HEK293 (cell line): ENCODE data around the gene FSD2.

Experiments
- CTCF ChIA-PET: fragments of 350-600 bp; formaldehyde crosslinking; extraction: SDS; loops from one replicate; lab custom pipeline; 2021; ENCODE audit warnings: antibody characterized with exemption; lab: Yijun Ruan, JAX
- POLR2A ChIA-PET: fragments of 300-600 bp; formaldehyde crosslinking; extraction: SDS; loops from one replicate; lab custom pipeline; 2020; ENCODE audit warnings: antibody characterized with exemption, inconsistent platforms; lab: Yijun Ruan, JAX
- H3K27ac ChIP-seq: fragments of 200-500 bp; sonication (Bioruptor generic); 2 replicates; pipeline ENCODE4 v1.5.1; 2014; ENCODE audit warnings: low read depth, low read length, control low read depth, inconsistent platforms; ENCODE audit errors: extremely low read depth
- H3K36me3 ChIP-seq, 2 experiments: fragments of 200-500 bp in 1 of 2; sonication (Bioruptor generic) in 1 of 2; 1 replicate in 1 of 2; 2 replicates in 1 of 2; pipeline ENCODE4 v1.5.1; 2014 to 2017; ENCODE audit warnings: inconsistent platforms in 2 of 2, low read length in 2 of 2; ENCODE audit not compliant: control insufficient read depth in 2 of 2, insufficient read depth in 1 of 2
- H3K4me1 ChIP-seq: fragments of 200-500 bp; sonication (Bioruptor generic); 2 replicates; pipeline ENCODE4 v1.5.1; 2014; ENCODE audit warnings: mild to moderate bottlenecking, low read length, inconsistent platforms; ENCODE audit not compliant: control insufficient read depth, insufficient read depth
- H3K4me3 ChIP-seq: 2 replicates; pipeline ENCODE4 v1.5.1; 2011; ENCODE audit warnings: low read depth, mild to moderate bottlenecking, control low read depth, low read length, moderate library complexity
- H3K9me3 ChIP-seq: fragments of 200-500 bp; sonication (Bioruptor generic); 2 replicates; pipeline ENCODE4 v1.5.1; 2014; ENCODE audit warnings: low read depth, low read length, inconsistent platforms; ENCODE audit not compliant: control insufficient read depth, insufficient read depth
- BCL6B ChIP-seq: fragments of 450-650 bp; formaldehyde crosslinking; IDR thresholded peaks from 2 replicates; pipeline ENCODE4 v1.5.1; 2017; ENCODE audit warnings: missing biosample characterization, missing genetic modification characterization
- EGR2 ChIP-seq: fragments of 450-650 bp; formaldehyde crosslinking; IDR thresholded peaks from 2 replicates; pipeline ENCODE4 v1.5.1; 2016; ENCODE audit warnings: low read depth, missing biosample characterization, missing genetic modification characterization
- GLIS1 ChIP-seq: fragments of 450-650 bp; formaldehyde crosslinking; IDR thresholded peaks from 2 replicates; pipeline ENCODE4 v1.5.1; 2016; ENCODE audit warnings: missing biosample characterization, missing genetic modification characterization
- IKZF3 ChIP-seq: fragments of 450-650 bp; IDR thresholded peaks from 2 replicates; pipeline ENCODE4 v1.5.0; 2018; ENCODE audit warnings: missing biosample characterization, mild to moderate bottlenecking, missing genetic modification characterization, moderate library complexity
- MYNN ChIP-seq: fragments of 450-650 bp; formaldehyde crosslinking; IDR thresholded peaks from 2 replicates; pipeline ENCODE4 v1.5.1; 2016; ENCODE audit warnings: missing biosample characterization, missing genetic modification characterization, borderline replicate concordance
- SCRT1 ChIP-seq: fragments of 450-650 bp; formaldehyde crosslinking; IDR thresholded peaks from 2 replicates; pipeline ENCODE4 v1.5.1; 2016; ENCODE audit warnings: missing biosample characterization, missing genetic modification characterization, borderline replicate concordance
- SCRT2 ChIP-seq: fragments of 450-650 bp; formaldehyde crosslinking; IDR thresholded peaks from 2 replicates; pipeline ENCODE4 v1.5.1; 2016; ENCODE audit warnings: missing biosample characterization, missing genetic modification characterization
- SP2 ChIP-seq: fragments of 450-650 bp; formaldehyde crosslinking; IDR thresholded peaks from 2 replicates; pipeline ENCODE4 v1.5.1; 2016; ENCODE audit warnings: missing biosample characterization, missing genetic modification characterization
- SP3 ChIP-seq: fragments of 450-650 bp; formaldehyde crosslinking; IDR thresholded peaks from 2 replicates; pipeline ENCODE4 v1.5.1; 2016; ENCODE audit warnings: missing biosample characterization, missing genetic modification characterization
- WT1 ChIP-seq: fragments of 450-650 bp; formaldehyde crosslinking; IDR thresholded peaks from 2 replicates; pipeline ENCODE4 v1.5.1; 2016; ENCODE audit warnings: missing biosample characterization, missing genetic modification characterization
- ZBTB17 ChIP-seq: fragments of 450-650 bp; formaldehyde crosslinking; IDR thresholded peaks from 2 replicates; pipeline ENCODE4 v1.5.1; 2016; ENCODE audit warnings: missing biosample characterization, missing genetic modification characterization
- ZBTB20 ChIP-seq: fragments of 450-650 bp; formaldehyde crosslinking; IDR thresholded peaks from 2 replicates; pipeline ENCODE4 v1.5.1; 2016; ENCODE audit warnings: missing biosample characterization, missing genetic modification characterization
- ZBTB48 ChIP-seq: fragments of 450-650 bp; formaldehyde crosslinking; IDR thresholded peaks from 2 replicates; pipeline ENCODE4 v1.5.1; 2016; ENCODE audit warnings: missing biosample characterization, missing genetic modification characterization
- ZFHX2 ChIP-seq: fragments of 450-650 bp; formaldehyde crosslinking; conservative IDR thresholded peaks from 2 replicates; pipeline ENCODE4 v1.5.1; 2016; ENCODE audit warnings: missing biosample characterization, missing genetic modification characterization
- ZNF133 ChIP-seq: fragments of 450-650 bp; formaldehyde crosslinking; IDR thresholded peaks from 2 replicates; pipeline ENCODE4 v1.5.1; 2016; ENCODE audit warnings: missing biosample characterization, missing genetic modification characterization
- ZNF146 ChIP-seq: fragments of 450-650 bp; formaldehyde crosslinking; IDR thresholded peaks from 2 replicates; pipeline ENCODE4 v1.5.1; 2016; ENCODE audit warnings: missing biosample characterization, missing genetic modification characterization
- ZNF16 ChIP-seq: fragments of 450-650 bp; formaldehyde crosslinking; IDR thresholded peaks from 2 replicates; pipeline ENCODE4 v1.5.1; 2016; ENCODE audit warnings: low read depth, missing biosample characterization, missing genetic modification characterization
- ZNF175 ChIP-seq: fragments of 450-650 bp; formaldehyde crosslinking; IDR thresholded peaks from 2 replicates; pipeline ENCODE4 v1.5.1; 2016; ENCODE audit warnings: missing biosample characterization, missing genetic modification characterization
- ZNF2 ChIP-seq: fragments of 450-650 bp; formaldehyde crosslinking; IDR thresholded peaks from 2 replicates; pipeline ENCODE4 v1.5.1; 2016; ENCODE audit warnings: missing biosample characterization, missing genetic modification characterization
- ZNF335 ChIP-seq: fragments of 450-650 bp; formaldehyde crosslinking; conservative IDR thresholded peaks from 2 replicates; pipeline ENCODE4 v1.5.1; 2016; ENCODE audit warnings: missing biosample characterization, missing genetic modification characterization
- ZNF350 ChIP-seq: fragments of 450-650 bp; formaldehyde crosslinking; IDR thresholded peaks from 2 replicates; pipeline ENCODE4 v1.5.0; 2017; ENCODE audit warnings: missing biosample characterization, mild to moderate bottlenecking, missing genetic modification characterization
- ZNF366 ChIP-seq: fragments of 450-650 bp; formaldehyde crosslinking; conservative IDR thresholded peaks from 2 replicates; pipeline ENCODE4 v1.5.1; 2016; ENCODE audit warnings: missing biosample characterization, missing genetic modification characterization
- ZNF473 ChIP-seq: fragments of 450-650 bp; formaldehyde crosslinking; IDR thresholded peaks from 2 replicates; pipeline ENCODE4 v1.5.1; 2017; ENCODE audit warnings: missing biosample characterization, missing genetic modification characterization
- ZNF571 ChIP-seq: fragments of 450-650 bp; formaldehyde crosslinking; IDR thresholded peaks from 2 replicates; pipeline ENCODE4 v1.5.0; 2017; ENCODE audit warnings: missing biosample characterization, missing genetic modification characterization
- ZNF585B ChIP-seq: fragments of 450-650 bp; formaldehyde crosslinking; IDR thresholded peaks from 2 replicates; pipeline ENCODE4 v1.5.1; 2016; ENCODE audit warnings: missing biosample characterization, missing genetic modification characterization
- ZNF692 ChIP-seq: fragments of 450-650 bp; formaldehyde crosslinking; IDR thresholded peaks from 2 replicates; pipeline ENCODE4 v1.5.1; 2016; ENCODE audit warnings: missing biosample characterization, missing genetic modification characterization
- ZSCAN4 ChIP-seq: fragments of 450-650 bp; formaldehyde crosslinking; IDR thresholded peaks from 2 replicates; pipeline ENCODE4 v1.5.1; 2017; ENCODE audit warnings: missing biosample characterization, missing genetic modification characterization
- ZXDB ChIP-seq: fragments of 450-650 bp; formaldehyde crosslinking; IDR thresholded peaks from 2 replicates; pipeline ENCODE4 v1.5.1; 2016; ENCODE audit warnings: missing biosample characterization, missing genetic modification characterization

FSD2 gene

GRCh38 chr15:82808634-82809041 is 2.8 kb upstream of the FSD2 start (continued):
- TF ChIP-seq ZNF335 (tag by site-specific recombination) (peak; percentile 81), ZNF175 (no peak), GLIS1 (tag by site-specific recombination) (peak; percentile 31; the same call in 1 of the 2 replicates), ZNF571 (no peak), ZNF692 (peak; percentile 59), SP3 (peak; percentile 35; the same call in 1 of the 2 replicates), ZBTB48 (tag by site-specific recombination) (peak; percentile 47; the same call in 1 of the 2 replicates), ZNF2 (peak; percentile 49; the same call in 1 of the 2 replicates), ZNF585B (no peak), SCRT1 (tag by site-specific recombination) (peak; percentile 85; the same call in 1 of the 2 replicates), ZXDB (tag by site-specific recombination) (0 out of 2 replicates have a peak, but pooled peaks have one; percentile 24), SP2 (tag by site-specific recombination) (0 out of 2 replicates have a peak, but pooled peaks have one; percentile 14), IKZF3 (tag by site-specific recombination) (peak; percentile 57; the same call in 1 of the 2 replicates), SCRT2 (tag by site-specific recombination) (peak; percentile 76), ZBTB20 (peak; percentile 90), ZNF473 (tag by site-specific recombination) (no peak), MYNN (tag by site-specific recombination) (no peak), ZBTB17 (peak; percentile 91), WT1 (peak; percentile 51)

GRCh38 chr15:82807920-82808633 is 2.2 kb upstream of the FSD2 start:
- Histone ChIP-seq H3K4me3 (no peak overlapping the region), H3K4me1 (peaks cover 15% of the 10 kb centered on the region), H3K36me3 (peaks cover 2 to 8% of the 10 kb centered on the region in 2 experiments; a peak in 2 of 3 replicates), H3K27ac (peak overlapping the region; percentile 65), H3K9me3 (no peaks in the 10 kb centered on the region)
- POLR2A ChIA-PET = interaction anchor here (1.1 kb wide), 1 partner anchor 58 kb away, joined by 5 read pairs; no protein-coding TSS in a partner anchor
- no peak for TF ChIP-seq ZNF350 (tag by site-specific recombination)
- 0 out of 2 replicates have a peak, but pooled peaks have one; percentile 26 for TF ChIP-seq BCL6B (tag by site-specific recombination)
- TF ChIP-seq ZNF133 (tag by site-specific recombination) = no peak
- no peak for TF ChIP-seq ZNF146 (tag by site-specific recombination)
- TF ChIP-seq ZNF366 (tag by site-specific recombination) = 0 out of 2 replicates have a peak, but pooled peaks have one; percentile 28
- no peak for TF ChIP-seq ZNF16 (tag by site-specific recombination)
- TF ChIP-seq ZFHX2 = peak; percentile 54
- TF ChIP-seq ZSCAN4 (tag by site-specific recombination) = no peak
- TF ChIP-seq ZBTB48 (tag by site-specific recombination) = peak; percentile 85
- TF ChIP-seq EGR2 = 0 out of 2 replicates have a peak, but pooled peaks have one; percentile 7
- CTCF ChIA-PET = interaction anchor here (0.5 to 0.8 kb wide), 2 partner anchors 204 to 268 kb away, joined by 3 read pairs; partner anchors contain the start of gene C15orf40
